ENCODE data around the gene KIF3C. TPM values are rescaled to one million over a fixed set of nuclear protein-coding genes. Genes with fewer than 3 reads are reported as not detected.
"Not testable (repeated sequence)": the region's sequence is repeated elsewhere in the genome, so short reads cannot be mapped to it uniquely, and the experiment has no call there.

KIF3C gene
- total RNA-seq, 1 experiment from 2014 or later: 9.2 TPM

- TF ChIP-seq CTCF (IDR thresholded peaks at IDR 0.05; ENCODE audit: insufficient read depth in 1 of 2, low read depth in 1 of 2, low read length in 1 of 2, severe bottlenecking in 1 of 2, unreplicated experiment in 1 of 2): no peak
- no peaks in the 10 kb centered on the region for H3K27me3 ChIP-seq (replicated peaks; ENCODE audit: control insufficient read depth, insufficient read depth, low read length)
- Mint-ChIP-seq H3K27ac (ENCODE audit: unreplicated experiment) (no peak overlapping the region), H3K4me3 (ENCODE audit: unreplicated experiment) (no peak overlapping the region), H3K9me3 (ENCODE audit: unreplicated experiment) (no peaks in the 10 kb centered on the region), H3K27me3 (ENCODE audit: insufficient read depth, unreplicated experiment) (no peaks in the 10 kb centered on the region), H3K36me3 (ENCODE audit: insufficient read depth, unreplicated experiment) (no peaks in the 10 kb centered on the region), H3K4me1 (ENCODE audit: low read depth, unreplicated experiment) (no peaks in the 10 kb centered on the region)
- intact Hi-C loops (cut with micrococcal nuclease; ENCODE audit: unreplicated experiment): no loop called here
- no peaks in the 10 kb centered on the region for H3K9me3 ChIP-seq
- no peak overlapping the region for H3K4me3 ChIP-seq (ENCODE audit: low read depth, low read length)
- CTCF ChIA-PET: no interaction called here
- H3K4me1 ChIP-seq: no peaks in the 10 kb centered on the region
- POLR2A ChIA-PET: no interaction called here
- BruUV-seq (replicated peaks): no TSS peak
- DNase-seq: no peak
- H3K36me3 ChIP-seq (ENCODE audit: control insufficient read depth, insufficient read depth, low read length): no peaks in the 10 kb centered on the region
These were observed 62.0 kb downstream of the KIF3C start for GRCh38 chr2:25920336-25920735.

GRCh38 chr2:25917832-25918231 lies 64.5 kb downstream of the KIF3C start:
- Mint-ChIP-seq H3K27me3 (ENCODE audit: insufficient read depth, unreplicated experiment) (no peaks in the 10 kb centered on the region), H3K4me1 (ENCODE audit: low read depth, unreplicated experiment) (peaks cover 7% of the 10 kb centered on the region), H3K4me3 (ENCODE audit: unreplicated experiment) (no peak overlapping the region), H3K9me3 (ENCODE audit: unreplicated experiment) (no peaks in the 10 kb centered on the region), H3K27ac (ENCODE audit: unreplicated experiment) (no peak overlapping the region), H3K36me3 (ENCODE audit: insufficient read depth, unreplicated experiment) (no peaks in the 10 kb centered on the region)
- H3K4me1 ChIP-seq: no peaks in the 10 kb centered on the region
- BruUV-seq (replicated peaks): no TSS peak
- no peaks in the 10 kb centered on the region for H3K27me3 ChIP-seq (replicated peaks; ENCODE audit: control insufficient read depth, insufficient read depth, low read length)
- no peaks in the 10 kb centered on the region for H3K36me3 ChIP-seq (ENCODE audit: control insufficient read depth, insufficient read depth, low read length)
- no peak for TF ChIP-seq CTCF (IDR thresholded peaks at IDR 0.05; ENCODE audit: insufficient read depth in 1 of 2, low read depth in 1 of 2, low read length in 1 of 2, severe bottlenecking in 1 of 2, unreplicated experiment in 1 of 2)
- intact Hi-C loops (cut with micrococcal nuclease; ENCODE audit: unreplicated experiment): no loop called here
- no peaks in the 10 kb centered on the region for H3K9me3 ChIP-seq
- no peak for DNase-seq
- ChIA-PET CTCF (no interaction called here), POLR2A (no interaction called here)
- H3K4me3 ChIP-seq (ENCODE audit: low read depth, low read length): no peak overlapping the region

GRCh38 chr2:25917411-25917810 lies 64.9 kb downstream of the KIF3C start:
- DNase-seq; H3K9me3 Mint-ChIP-seq (ENCODE audit: unreplicated experiment); H3K4me1 ChIP-seq; POLR2A ChIA-PET; H3K9me3 ChIP-seq; H3K4me1 Mint-ChIP-seq (ENCODE audit: low read depth, unreplicated experiment); BruUV-seq (replicated peaks); H3K36me3 ChIP-seq (ENCODE audit: control insufficient read depth, insufficient read depth, low read length); H3K27me3 ChIP-seq (replicated peaks; ENCODE audit: control insufficient read depth, insufficient read depth, low read length); H3K36me3 Mint-ChIP-seq (ENCODE audit: insufficient read depth, unreplicated experiment); H3K27ac Mint-ChIP-seq (ENCODE audit: unreplicated experiment); H3K27me3 Mint-ChIP-seq (ENCODE audit: insufficient read depth, unreplicated experiment); H3K4me3 Mint-ChIP-seq (ENCODE audit: unreplicated experiment); intact Hi-C loops (cut with micrococcal nuclease; ENCODE audit: unreplicated experiment); H3K4me3 ChIP-seq (ENCODE audit: low read depth, low read length); CTCF ChIA-PET: not testable (repeated sequence)

DNA sequence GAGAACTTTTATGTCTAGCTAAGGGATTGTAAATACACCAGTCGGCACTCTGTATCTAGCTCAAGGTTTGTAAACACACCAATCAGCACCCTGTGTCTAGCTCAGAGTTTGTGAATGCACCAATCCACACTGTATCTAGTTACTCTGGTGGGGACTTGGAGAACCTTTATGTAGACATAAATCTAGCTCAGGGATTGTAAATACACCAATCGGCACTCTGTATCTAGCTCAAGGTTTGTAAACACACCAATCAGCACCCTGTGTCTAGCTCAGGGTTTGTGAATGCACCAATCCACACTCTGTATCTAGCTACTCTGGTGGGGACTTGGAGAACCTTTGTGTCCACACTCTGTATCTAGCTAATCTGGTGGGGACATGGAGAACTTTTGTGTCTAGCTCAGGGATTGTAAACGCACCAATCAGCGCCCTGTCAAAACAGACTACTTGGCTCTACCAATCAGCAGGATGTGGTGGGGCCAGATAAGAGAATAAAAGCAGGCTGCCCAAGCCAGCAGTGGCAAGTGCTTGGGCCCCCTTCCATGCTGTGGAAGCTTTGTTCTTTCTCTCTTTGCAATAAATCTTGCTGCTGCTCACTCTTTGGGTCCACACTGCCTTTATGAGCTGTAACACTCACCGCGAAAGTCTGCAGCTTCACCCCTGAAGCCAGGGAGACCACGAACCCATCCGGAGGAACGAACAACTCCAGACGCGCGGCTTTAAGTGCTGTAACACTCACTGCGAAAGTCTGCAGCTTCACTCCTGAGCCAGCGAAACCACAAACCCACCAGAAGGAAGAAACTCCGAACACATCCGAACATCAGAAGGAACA lies 66.1 kb downstream of the KIF3C start:
- H3K36me3 Mint-ChIP-seq (ENCODE audit: insufficient read depth, unreplicated experiment); H3K27ac Mint-ChIP-seq (ENCODE audit: unreplicated experiment); POLR2A ChIA-PET: not testable (repeated sequence)

DNA sequence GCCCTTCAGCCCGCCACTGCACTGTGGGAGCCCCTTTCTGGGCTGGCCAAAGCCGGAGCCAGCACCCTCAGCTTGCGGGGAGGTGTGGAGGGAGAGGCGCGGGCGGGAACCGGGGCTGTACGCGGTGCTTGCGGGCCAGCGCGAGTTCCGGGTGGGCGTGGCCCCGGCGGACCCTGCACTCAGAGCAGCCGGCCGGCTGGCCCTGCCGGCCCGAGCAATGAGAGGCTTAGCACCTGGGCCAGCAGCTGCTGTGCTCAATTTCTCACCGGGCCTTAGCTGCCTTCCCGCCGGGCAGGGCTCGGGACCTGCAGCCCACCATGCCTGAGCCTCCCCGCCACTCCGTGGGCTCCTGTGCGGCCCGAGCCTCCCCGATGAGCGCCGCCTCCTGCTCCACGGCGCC lies 66.9 kb downstream of the KIF3C start:
- H3K27ac Mint-ChIP-seq (ENCODE audit: unreplicated experiment); POLR2A ChIA-PET; H3K9me3 Mint-ChIP-seq (ENCODE audit: unreplicated experiment); H3K4me1 ChIP-seq; intact Hi-C loops (cut with micrococcal nuclease; ENCODE audit: unreplicated experiment); H3K27me3 ChIP-seq (replicated peaks; ENCODE audit: control insufficient read depth, insufficient read depth, low read length); H3K9me3 ChIP-seq; CTCF ChIA-PET; H3K36me3 ChIP-seq (ENCODE audit: control insufficient read depth, insufficient read depth, low read length); H3K4me3 ChIP-seq (ENCODE audit: low read depth, low read length); BruUV-seq (replicated peaks); DNase-seq; H3K4me3 Mint-ChIP-seq (ENCODE audit: unreplicated experiment); H3K4me1 Mint-ChIP-seq (ENCODE audit: low read depth, unreplicated experiment); H3K36me3 Mint-ChIP-seq (ENCODE audit: insufficient read depth, unreplicated experiment); H3K27me3 Mint-ChIP-seq (ENCODE audit: insufficient read depth, unreplicated experiment): not testable (repeated sequence)

More for the DNA sequence above, 66.1 kb downstream of the KIF3C start:
- H3K27me3 ChIP-seq (replicated peaks; ENCODE audit: control insufficient read depth, insufficient read depth, low read length); DNase-seq; H3K4me1 Mint-ChIP-seq (ENCODE audit: low read depth, unreplicated experiment); H3K9me3 ChIP-seq; H3K4me3 Mint-ChIP-seq (ENCODE audit: unreplicated experiment); BruUV-seq (replicated peaks); CTCF ChIA-PET; H3K27me3 Mint-ChIP-seq (ENCODE audit: insufficient read depth, unreplicated experiment); H3K36me3 ChIP-seq (ENCODE audit: control insufficient read depth, insufficient read depth, low read length); H3K4me3 ChIP-seq (ENCODE audit: low read depth, low read length); H3K9me3 Mint-ChIP-seq (ENCODE audit: unreplicated experiment); intact Hi-C loops (cut with micrococcal nuclease; ENCODE audit: unreplicated experiment); H3K4me1 ChIP-seq: not testable (repeated sequence)

GRCh38 chr2:25913696-25913973 lies 68.7 kb downstream of the KIF3C start:
- DNase-seq; H3K4me3 ChIP-seq (ENCODE audit: low read depth, low read length); H3K36me3 Mint-ChIP-seq (ENCODE audit: insufficient read depth, unreplicated experiment); intact Hi-C loops (cut with micrococcal nuclease; ENCODE audit: unreplicated experiment); H3K4me1 ChIP-seq; H3K9me3 Mint-ChIP-seq (ENCODE audit: unreplicated experiment); BruUV-seq (replicated peaks); H3K27ac Mint-ChIP-seq (ENCODE audit: unreplicated experiment); H3K4me1 Mint-ChIP-seq (ENCODE audit: low read depth, unreplicated experiment); H3K36me3 ChIP-seq (ENCODE audit: control insufficient read depth, insufficient read depth, low read length); H3K4me3 Mint-ChIP-seq (ENCODE audit: unreplicated experiment); H3K27me3 Mint-ChIP-seq (ENCODE audit: insufficient read depth, unreplicated experiment); H3K9me3 ChIP-seq; POLR2A ChIA-PET; H3K27me3 ChIP-seq (replicated peaks; ENCODE audit: control insufficient read depth, insufficient read depth, low read length): not testable (repeated sequence)
- CTCF ChIA-PET: interaction anchor here (0.6 kb wide), 1 partner anchor 35 kb away, joined by 3 read pairs; no protein-coding TSS in a partner anchor
